H1 (cell line): ENCODE data around the gene DSCAM. TPM values are rescaled to one million over a fixed set of nuclear protein-coding genes. Genes with fewer than 3 reads are reported as not detected.

Experiments
- HDAC6 ChIP-seq: IDR thresholded peaks from one replicate; pipeline ENCODE4 v1.7.1; 2012; ENCODE audit warnings: low read depth, mild to moderate bottlenecking, inconsistent platforms, low read length, moderate library complexity
- POLR2AphosphoS5 ChIP-seq: IDR thresholded peaks from 2 replicates; pipeline ENCODE4 v1.6.1; 2011; ENCODE audit warnings: low read depth, low read length
- POU5F1 ChIP-seq: IDR thresholded peaks from 2 replicates; pipeline ENCODE4 v1.6.1; 2011; ENCODE audit warnings: low read depth, mild to moderate bottlenecking, low read length, moderate library complexity
- TEAD4 ChIP-seq: IDR thresholded peaks from 2 replicates; pipeline ENCODE4 v1.6.1; 2012; ENCODE audit warnings: low read depth, low read length, inconsistent platforms, mixed read lengths
- polyA plus RNA-seq, 7 experiments: library from polyadenylated mRNA; depleted of rRNA in 3 of 7; stranded (reverse) in 5 of 7; unstranded in 2 of 7; fragments of >200 nt in 5 of 7; fragments of 200-250 nt in 2 of 7; gene quantifications; 1 replicate in 5 of 7; 2 replicates in 1 of 7; 4 replicates in 1 of 7; pipeline versions ENCODE4 v1.2.1 to v1.2.3, GENCODE V29; 2011 to 2013; ENCODE audit warnings: missing spikeins in 2 of 7, mixed read lengths in 2 of 7
- total RNA-seq: library from RNA; stranded (reverse); fragmentation: NEBNext Ultra II Directional; extraction: Animal tissue kit (Norgen Biotek cat#: 25700); gene quantifications from 2 replicates; pipeline ENCODE4 v1.2.1, GENCODE V29; 2021
- TF ChIP-seq, protein P1 (sequence below): fragments of 300-600 bp; sonication (generic); IDR thresholded peaks from 2 replicates; pipeline ENCODE4 v1.7.1; 2012; ENCODE audit warnings: low read length, moderate library complexity, mild to moderate bottlenecking, inconsistent platforms; ENCODE audit not compliant: insufficient replicate concordance
- TF ChIP-seq, protein P2 (sequence below): IDR thresholded peaks from 2 replicates; pipeline ENCODE4 v1.6.1; 2012; ENCODE audit warnings: low read length, inconsistent platforms
- TF ChIP-seq, protein P3 (sequence below), 3 experiments: IDR thresholded peaks; 1 replicate in 2 of 3; 2 replicates in 1 of 3; pipeline versions ENCODE4 v1.5.1 to v1.6.1; 2011; ENCODE audit warnings: low read length in 3 of 3, mild to moderate bottlenecking in 3 of 3, inconsistent platforms in 2 of 3, low read depth in 1 of 3, moderate library complexity in 1 of 3; ENCODE audit not compliant: insufficient read depth in 1 of 3; ENCODE audit errors: control extremely low read depth in 1 of 3

Gene DSCAM
- total and polyA plus RNA-seq, 2 of the 8 experiments (the other 6 are each of a cell fraction or from before 2014, with no cell fraction given), result 0.02 to 0.15 TPM

DNA sequence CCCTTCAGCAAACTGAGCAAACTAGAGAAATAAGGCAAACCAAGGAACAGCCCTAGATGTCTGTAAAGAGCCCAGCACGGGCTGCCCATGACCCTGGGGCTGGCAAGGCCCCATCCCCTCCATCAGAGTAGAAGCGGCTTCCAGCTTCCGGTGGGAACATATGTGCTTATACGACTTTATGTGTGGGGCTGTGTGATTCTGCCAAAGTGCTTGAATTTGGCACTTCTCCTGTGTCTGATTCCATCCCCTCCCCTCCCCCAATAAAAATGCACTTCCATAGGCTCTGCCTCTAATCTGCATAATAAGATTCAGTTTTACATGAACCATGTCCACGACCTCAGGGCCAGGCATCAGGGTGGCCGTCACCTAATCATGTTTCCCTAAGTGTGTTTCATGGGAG, 236.6 kb downstream of the DSCAM start (continued):
- TF ChIP-seq, protein P1, sequence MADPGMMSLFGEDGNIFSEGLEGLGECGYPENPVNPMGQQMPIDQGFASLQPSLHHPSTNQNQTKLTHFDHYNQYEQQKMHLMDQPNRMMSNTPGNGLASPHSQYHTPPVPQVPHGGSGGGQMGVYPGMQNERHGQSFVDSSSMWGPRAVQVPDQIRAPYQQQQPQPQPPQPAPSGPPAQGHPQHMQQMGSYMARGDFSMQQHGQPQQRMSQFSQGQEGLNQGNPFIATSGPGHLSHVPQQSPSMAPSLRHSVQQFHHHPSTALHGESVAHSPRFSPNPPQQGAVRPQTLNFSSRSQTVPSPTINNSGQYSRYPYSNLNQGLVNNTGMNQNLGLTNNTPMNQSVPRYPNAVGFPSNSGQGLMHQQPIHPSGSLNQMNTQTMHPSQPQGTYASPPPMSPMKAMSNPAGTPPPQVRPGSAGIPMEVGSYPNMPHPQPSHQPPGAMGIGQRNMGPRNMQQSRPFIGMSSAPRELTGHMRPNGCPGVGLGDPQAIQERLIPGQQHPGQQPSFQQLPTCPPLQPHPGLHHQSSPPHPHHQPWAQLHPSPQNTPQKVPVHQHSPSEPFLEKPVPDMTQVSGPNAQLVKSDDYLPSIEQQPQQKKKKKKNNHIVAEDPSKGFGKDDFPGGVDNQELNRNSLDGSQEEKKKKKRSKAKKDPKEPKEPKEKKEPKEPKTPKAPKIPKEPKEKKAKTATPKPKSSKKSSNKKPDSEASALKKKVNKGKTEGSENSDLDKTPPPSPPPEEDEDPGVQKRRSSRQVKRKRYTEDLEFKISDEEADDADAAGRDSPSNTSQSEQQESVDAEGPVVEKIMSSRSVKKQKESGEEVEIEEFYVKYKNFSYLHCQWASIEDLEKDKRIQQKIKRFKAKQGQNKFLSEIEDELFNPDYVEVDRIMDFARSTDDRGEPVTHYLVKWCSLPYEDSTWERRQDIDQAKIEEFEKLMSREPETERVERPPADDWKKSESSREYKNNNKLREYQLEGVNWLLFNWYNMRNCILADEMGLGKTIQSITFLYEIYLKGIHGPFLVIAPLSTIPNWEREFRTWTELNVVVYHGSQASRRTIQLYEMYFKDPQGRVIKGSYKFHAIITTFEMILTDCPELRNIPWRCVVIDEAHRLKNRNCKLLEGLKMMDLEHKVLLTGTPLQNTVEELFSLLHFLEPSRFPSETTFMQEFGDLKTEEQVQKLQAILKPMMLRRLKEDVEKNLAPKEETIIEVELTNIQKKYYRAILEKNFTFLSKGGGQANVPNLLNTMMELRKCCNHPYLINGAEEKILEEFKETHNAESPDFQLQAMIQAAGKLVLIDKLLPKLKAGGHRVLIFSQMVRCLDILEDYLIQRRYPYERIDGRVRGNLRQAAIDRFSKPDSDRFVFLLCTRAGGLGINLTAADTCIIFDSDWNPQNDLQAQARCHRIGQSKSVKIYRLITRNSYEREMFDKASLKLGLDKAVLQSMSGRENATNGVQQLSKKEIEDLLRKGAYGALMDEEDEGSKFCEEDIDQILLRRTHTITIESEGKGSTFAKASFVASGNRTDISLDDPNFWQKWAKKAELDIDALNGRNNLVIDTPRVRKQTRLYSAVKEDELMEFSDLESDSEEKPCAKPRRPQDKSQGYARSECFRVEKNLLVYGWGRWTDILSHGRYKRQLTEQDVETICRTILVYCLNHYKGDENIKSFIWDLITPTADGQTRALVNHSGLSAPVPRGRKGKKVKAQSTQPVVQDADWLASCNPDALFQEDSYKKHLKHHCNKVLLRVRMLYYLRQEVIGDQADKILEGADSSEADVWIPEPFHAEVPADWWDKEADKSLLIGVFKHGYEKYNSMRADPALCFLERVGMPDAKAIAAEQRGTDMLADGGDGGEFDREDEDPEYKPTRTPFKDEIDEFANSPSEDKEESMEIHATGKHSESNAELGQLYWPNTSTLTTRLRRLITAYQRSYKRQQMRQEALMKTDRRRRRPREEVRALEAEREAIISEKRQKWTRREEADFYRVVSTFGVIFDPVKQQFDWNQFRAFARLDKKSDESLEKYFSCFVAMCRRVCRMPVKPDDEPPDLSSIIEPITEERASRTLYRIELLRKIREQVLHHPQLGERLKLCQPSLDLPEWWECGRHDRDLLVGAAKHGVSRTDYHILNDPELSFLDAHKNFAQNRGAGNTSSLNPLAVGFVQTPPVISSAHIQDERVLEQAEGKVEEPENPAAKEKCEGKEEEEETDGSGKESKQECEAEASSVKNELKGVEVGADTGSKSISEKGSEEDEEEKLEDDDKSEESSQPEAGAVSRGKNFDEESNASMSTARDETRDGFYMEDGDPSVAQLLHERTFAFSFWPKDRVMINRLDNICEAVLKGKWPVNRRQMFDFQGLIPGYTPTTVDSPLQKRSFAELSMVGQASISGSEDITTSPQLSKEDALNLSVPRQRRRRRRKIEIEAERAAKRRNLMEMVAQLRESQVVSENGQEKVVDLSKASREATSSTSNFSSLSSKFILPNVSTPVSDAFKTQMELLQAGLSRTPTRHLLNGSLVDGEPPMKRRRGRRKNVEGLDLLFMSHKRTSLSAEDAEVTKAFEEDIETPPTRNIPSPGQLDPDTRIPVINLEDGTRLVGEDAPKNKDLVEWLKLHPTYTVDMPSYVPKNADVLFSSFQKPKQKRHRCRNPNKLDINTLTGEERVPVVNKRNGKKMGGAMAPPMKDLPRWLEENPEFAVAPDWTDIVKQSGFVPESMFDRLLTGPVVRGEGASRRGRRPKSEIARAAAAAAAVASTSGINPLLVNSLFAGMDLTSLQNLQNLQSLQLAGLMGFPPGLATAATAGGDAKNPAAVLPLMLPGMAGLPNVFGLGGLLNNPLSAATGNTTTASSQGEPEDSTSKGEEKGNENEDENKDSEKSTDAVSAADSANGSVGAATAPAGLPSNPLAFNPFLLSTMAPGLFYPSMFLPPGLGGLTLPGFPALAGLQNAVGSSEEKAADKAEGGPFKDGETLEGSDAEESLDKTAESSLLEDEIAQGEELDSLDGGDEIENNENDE, result no peak
- TF ChIP-seq, protein P2, sequence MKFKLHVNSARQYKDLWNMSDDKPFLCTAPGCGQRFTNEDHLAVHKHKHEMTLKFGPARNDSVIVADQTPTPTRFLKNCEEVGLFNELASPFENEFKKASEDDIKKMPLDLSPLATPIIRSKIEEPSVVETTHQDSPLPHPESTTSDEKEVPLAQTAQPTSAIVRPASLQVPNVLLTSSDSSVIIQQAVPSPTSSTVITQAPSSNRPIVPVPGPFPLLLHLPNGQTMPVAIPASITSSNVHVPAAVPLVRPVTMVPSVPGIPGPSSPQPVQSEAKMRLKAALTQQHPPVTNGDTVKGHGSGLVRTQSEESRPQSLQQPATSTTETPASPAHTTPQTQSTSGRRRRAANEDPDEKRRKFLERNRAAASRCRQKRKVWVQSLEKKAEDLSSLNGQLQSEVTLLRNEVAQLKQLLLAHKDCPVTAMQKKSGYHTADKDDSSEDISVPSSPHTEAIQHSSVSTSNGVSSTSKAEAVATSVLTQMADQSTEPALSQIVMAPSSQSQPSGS, result no peak
- TF ChIP-seq HDAC6 (no peak), POLR2AphosphoS5 (no peak), POU5F1 (no peak), TEAD4 (no peak)
- TF ChIP-seq, protein P3, sequence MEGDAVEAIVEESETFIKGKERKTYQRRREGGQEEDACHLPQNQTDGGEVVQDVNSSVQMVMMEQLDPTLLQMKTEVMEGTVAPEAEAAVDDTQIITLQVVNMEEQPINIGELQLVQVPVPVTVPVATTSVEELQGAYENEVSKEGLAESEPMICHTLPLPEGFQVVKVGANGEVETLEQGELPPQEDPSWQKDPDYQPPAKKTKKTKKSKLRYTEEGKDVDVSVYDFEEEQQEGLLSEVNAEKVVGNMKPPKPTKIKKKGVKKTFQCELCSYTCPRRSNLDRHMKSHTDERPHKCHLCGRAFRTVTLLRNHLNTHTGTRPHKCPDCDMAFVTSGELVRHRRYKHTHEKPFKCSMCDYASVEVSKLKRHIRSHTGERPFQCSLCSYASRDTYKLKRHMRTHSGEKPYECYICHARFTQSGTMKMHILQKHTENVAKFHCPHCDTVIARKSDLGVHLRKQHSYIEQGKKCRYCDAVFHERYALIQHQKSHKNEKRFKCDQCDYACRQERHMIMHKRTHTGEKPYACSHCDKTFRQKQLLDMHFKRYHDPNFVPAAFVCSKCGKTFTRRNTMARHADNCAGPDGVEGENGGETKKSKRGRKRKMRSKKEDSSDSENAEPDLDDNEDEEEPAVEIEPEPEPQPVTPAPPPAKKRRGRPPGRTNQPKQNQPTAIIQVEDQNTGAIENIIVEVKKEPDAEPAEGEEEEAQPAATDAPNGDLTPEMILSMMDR (IDR thresholded peaks at IDR 0.05; ENCODE audit: control extremely low read depth in 1 of 3, insufficient read depth in 1 of 3, low read depth in 1 of 3, low read length in 3 of 3), result no peak
